Stimulated activated CD8-positive, alpha-beta memory T cell treated with anti-CD3 and anti-CD28 coated beads, Interleukin-12 subunit alpha, Interleukin-12 subunit beta, amount 100 ng/mL, for 1 hour (primary cell): ENCODE measurements around the gene CPEB1.

ENCODE experiments used
- DNase-seq: peaks from one replicate; pipeline ENCODE4 v3.0.0-alpha.2; 2020; ENCODE audit warnings: low read depth

Gene CPEB1

DNA sequence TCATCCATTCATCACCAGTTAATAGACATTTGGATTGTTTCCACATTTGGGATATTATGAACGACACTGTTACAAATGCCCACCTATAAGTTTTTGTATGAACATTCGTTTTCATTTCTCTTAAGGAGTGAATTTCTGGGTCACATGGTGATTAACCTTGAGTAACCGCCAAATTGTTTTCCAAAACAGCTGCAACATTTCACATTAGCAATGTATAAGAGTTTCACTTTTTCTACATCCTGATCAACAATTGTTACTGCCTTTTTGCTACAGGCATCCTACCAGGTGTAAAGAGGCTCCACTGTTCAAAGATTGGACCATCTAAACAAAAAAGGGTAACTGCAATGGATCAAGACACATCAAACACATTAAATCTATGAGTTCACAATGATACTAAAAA lies 52.0 kb downstream of the CPEB1 start:
- DNase-seq, result no peak

DNA sequence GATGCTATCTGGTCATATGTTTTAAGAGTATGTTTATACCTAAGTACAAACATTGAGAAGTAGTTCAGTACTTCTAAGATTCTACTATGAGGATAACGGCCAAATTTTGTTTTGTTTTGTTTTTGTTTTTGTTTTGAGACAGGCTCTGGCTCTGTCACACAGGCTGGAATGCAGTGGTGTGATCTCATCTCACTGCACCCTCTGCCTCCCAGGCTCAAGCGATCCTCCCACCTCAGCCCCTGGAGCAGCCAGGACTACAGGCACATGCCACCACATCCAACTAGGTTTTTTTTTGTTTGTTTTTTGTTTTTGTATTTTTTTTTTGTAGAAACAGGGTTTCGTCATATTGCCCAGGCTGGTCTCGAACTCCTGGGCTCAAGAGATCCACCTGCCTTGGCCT lies 59.4 kb downstream of the CPEB1 start:
- DNase-seq, result no peak

DNA sequence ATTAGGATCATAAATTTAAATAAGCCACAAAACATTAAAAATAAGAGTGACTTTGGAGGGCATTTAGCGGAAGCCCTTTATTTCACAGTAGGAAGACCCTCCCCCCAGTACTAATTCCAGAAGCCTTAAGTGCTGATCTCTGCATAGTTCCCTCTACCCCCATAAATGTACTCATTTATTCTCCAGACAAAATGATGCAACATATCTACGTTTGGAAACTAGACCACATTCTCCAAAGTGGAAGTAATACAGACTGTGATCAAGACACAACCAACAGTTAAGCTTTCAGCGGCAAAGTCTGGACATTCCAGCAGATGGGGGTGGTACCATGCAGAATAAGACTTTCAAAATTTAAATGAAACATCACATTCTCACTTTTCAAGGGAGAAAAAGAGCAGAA lies 62.1 kb downstream of the CPEB1 start:
- no peak for DNase-seq

DNA sequence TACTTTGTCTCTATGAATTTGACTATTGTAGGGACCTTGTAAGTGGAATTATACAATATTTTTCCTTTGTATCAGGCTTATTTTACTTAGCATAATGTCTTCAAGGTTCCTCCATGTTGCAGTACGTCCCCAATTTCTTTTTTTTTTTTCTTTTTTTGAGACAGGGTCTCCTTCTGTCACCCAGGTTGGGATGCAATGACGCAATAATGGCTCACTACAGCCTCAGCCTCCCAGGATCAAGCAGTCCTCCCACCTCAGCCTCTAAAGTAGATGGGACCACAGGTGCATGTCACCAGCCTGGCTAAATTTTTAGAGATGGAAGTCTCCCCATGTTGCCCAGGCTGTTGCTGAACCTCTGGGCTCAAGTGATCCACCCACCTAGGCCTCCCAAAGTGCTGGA lies 66.5 kb downstream of the CPEB1 start:
- DNase-seq, result no peak

DNA sequence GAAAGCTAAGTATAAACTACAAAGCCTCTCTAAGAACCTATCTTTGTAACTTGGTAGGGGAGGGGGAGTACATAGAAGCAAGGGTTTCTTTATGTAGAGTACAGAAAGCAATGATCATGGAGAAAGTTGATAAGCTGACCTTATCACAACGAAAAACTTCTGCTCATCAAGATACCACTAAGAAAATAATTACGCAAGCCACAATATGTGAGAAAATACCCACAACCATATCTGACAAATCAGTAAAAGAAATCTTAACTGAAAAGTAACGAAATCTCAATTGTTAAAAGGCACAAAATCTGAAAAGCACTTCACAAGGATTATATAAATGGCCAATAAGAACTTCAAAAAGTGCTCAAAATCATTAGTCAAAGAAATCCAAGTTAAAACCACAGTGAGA lies 71.8 kb downstream of the CPEB1 start:
- DNase-seq, result no peak

DNA sequence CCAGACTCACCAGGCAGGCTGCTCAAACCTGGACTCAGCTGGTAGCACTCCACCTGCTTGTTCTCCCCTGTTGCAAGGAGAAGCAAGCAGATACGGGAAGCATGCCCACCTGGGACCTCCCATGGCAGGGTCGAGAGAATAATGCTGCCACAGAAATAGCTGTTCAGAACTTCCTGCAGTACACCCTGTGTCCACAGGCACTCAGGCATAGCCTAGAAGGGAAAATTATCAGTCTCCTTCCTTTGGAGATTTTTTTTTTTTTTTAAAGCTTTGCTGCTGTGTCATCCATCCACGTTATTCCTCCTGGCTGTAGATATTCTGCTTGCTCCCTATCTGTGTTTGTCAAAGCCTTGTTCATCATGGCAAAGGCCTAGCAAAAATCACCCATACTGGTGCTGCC lies 74.2 kb downstream of the CPEB1 start:
- DNase-seq, result no peak

DNA sequence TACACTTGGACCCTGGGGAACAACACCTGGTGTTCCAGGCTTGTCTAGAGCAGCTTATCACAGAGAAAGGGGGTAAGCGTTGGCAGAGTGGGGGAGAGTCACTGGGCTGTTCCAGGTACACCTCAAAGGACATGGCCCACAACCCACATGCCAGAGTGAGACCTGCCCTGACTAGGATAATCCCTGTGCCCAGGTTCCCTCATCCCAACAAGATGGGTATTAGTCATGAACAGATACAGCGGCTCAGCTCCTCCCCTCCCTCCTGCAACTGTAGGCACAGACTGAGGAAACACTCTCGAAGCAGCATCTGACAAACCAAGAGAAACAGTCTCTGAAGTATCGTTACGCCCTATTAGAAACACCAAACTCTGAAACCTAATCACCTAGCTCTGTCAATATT lies 74.9 kb downstream of the CPEB1 start:
- DNase-seq, result no peak

DNA sequence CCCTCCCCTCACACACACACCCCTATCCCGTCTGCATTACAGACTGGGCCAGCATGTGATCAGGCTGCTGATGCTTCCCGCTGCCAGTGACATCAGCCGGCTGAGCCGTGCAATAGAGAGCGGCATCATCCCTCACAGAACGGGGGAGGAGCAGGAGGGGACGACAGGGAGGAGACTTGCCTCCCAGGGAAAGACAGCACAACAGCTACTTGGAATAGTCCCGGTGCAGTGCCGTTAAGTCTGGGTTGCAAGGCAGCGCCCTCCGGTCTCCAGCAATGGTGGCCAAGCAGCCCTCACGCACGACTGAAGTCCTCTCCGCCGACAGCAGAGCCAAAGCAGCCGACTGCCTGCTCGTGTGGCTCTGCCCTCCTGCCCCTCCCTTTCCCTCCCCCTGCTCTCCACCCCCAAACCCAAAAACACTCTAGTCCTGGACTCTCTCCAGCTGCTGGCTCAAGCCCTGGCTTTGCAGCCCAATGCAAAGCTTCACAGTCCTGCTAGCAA lies 75.4 kb downstream of the CPEB1 start:
- no peak for DNase-seq

DNA sequence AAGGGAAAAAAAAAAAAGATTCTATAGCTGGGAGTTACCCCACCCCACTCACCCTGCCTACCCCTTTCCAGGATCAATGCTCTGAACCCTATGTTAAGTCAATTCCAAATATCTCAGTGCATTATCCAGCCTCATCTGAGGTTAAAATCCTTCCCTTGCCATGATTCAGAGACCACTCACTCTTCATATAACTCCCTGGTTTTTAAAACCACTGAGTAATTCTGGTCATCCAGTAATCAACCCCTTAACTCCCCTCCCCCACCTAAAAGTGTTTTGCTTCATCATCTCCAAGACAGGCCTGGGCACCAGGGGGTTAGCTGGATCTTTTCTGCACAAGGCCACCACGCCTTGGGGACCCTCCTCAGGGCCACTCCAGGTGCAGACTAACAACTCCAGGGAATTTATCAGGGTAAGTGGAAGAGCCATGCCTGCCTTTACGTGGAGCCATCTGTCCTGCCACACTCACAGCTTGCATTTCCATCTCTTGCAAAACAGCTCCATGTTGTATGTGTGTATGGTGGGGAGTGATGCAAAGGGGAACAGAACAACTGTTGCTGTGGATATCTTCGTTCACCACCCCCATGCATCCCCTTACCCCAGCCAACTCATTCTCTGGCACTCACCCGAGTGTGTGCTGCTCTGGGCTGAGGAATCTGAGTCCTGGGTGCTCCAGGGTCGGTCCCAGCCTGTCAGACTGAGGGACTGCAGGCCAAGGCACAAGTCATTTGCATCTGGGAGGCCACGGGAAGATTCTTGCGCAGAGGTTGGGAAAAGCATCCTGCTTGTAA lies 76.2 kb downstream of the CPEB1 start:
- DNase-seq, result no peak

DNA sequence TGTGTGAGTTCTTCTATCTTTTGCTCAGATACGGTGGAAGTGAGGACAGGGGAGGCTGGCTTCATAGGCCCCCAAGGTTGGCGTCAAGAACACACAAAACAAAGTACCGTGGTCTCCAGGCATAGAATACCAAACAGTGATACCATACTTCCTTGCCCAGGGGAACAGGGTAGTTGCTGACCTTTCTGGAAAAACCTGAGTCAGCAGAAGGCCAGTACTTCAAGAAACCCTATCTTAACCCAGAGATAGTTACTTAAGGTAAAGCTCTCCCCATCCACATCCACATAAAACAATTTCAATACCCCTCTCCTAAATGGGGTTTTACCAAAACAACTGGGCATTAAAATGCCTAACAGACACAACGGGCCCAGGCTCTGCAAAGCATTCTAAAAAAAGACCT lies 77.3 kb downstream of the CPEB1 start:
- no peak for DNase-seq

DNA sequence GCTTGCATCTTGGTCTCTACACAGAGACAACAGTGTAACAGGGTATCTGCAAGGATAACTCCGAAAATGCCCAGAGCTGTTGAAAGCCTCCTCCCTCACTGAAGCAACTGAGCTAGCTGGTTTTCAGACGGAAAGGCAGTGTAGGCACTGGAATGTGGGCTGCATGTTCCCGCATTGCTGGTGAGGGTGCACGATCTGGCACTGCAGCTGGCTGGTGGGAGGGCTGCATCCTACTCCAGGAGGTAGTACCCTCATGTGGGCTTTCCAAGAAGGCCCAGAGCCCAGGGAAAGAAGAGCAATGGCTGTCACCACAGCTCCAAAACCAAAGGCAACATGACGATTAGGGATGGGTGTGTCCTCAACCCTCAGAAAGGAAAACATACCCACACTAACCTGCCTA lies 78.2 kb downstream of the CPEB1 start:
- no peak for DNase-seq

DNA sequence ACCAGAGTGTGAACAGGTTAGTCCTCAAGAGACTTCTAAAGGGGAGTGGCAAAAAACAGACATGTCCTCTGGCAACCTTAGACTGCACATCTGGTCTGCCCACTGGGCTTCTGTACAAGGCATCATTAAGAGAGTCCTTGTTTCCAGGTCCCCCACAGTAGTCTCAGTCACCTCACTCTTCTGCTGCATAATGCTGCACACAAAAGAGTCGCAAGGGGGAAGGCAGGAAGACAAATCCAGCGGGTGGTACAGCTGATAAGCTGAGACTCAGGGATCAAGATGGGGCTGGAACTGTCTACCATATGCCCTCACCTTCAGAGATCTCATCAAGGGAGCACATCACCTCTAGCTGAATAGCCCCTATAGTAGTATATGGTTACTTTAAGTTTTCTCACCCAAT lies 79.5 kb downstream of the CPEB1 start:
- no peak for DNase-seq

DNA sequence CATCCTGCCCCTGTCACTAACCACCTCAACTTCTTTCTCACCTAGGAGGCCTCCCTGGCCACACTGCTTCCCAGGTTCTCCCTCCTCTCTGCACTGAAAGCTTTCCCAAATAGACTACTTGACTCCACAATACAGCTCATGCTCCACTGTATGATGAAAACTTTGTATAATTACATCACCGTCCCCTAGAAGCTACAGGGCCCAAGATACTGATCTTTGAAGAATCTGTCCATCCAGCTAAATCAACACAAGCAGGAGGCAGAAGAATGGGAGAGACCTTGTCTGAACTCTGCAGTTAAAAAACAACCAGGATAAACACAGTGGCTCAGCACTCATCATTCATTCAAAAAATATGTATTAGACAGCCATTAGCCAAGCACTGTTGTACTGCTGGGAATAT lies 80.5 kb downstream of the CPEB1 start:
- DNase-seq, result no peak

DNA sequence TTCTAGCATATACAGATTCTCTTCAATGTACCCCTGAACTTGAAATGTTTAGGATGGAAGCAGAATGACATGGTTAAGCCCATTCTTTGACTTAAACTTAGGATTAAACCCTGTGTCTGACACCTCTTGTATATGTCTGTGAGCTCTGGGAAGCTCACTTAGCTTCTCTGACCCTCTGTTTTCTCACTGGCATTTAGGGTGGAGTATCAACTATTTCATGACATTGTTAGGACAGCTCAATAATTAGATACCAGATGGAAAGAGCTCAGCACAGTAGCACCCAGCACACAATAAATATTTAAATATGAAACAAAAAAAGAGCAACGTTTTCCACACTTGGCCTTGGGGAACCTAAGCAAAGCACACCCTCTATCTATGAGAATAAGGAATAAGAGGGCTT lies 88.7 kb downstream of the CPEB1 start:
- DNase-seq, result no peak

DNA sequence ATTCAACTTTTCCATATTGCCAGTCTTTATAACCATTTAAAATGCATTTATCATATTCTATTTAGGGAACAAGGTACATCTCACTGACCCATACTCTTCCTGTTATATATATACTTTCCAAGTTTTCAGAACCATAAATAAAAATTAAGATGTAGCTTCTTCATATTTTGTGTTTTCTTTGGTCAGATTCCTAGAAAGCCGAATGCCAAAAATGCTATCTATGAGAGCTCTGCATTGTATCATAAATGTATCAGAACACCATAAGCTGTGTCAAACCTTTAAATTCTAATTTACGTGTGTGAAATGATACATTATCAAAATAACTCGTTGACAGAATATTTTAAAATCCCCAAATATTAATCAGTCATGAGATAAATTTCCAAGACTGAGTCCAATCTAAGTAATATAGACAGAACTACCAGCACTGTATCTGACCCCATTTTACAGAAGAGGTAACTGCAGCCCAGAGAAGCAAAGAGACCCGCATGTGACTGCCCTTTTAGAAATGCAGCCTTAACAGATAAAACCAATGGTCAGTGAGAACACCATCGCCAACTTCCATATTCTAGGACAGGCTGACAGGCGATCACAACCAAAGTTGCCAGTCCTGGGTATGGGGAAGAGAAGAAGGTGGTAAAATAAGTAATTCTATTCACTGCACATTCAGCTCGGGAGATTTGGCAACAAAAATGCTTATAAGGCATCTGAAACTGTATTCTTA lies 90.7 kb downstream of the CPEB1 start:
- DNase-seq, result no peak

DNA sequence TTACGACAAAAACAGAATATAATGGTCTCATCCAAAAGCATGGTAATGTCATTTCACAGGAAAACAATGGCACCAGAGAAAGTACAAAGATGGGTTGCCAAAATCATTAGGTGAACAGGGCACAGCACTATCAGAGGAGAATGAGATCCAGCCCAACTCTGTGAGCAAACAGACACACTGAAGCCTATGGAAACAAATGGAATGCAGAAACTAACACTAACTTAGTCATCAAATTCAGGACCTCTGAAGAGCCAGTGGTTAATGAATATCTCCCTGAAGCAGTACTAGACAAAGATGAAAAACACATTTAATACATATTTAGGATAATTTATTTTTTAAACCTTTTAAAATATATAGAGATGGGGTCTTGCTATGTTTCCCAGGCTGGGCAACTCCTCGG lies 92.3 kb downstream of the CPEB1 start:
- DNase-seq, result no peak

DNA sequence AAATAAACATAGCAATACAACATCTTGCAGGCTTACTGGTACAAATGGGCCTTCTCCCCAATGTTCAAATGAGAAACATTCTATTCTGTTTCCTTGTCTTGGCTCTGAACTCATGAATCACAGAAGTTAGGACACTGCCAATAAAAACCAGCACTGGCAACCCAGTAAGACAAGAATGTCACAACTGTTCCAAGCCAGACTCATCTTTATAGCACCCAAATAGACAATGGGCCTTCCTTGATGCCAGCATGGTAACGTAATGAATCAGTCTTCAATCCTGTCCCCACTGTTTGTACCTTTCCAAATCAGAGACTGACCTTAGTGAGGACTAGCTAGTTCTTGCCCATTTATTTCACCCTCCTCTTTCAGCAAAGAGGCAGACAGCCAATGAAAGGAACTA lies 92.8 kb downstream of the CPEB1 start:
- DNase-seq, result no peak

DNA sequence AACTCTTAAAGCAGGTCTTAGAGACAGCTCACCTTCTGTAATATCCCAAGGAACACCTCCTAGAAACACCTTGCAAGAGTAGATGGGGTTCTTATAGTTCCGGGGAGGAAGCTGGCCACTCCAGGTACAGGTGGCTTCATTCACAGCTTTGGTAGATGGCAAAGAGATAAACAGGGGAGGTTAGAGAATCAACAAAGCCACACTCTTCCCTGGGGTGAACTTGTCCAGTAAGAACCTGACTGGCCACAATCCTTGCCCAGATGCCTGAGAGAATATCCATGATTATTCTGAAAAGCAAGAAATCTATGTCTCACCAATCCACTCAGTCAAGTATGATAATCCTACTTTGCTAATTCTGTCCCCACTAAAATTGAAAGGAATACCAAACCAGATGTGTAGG lies 93.3 kb downstream of the CPEB1 start:
- DNase-seq, result no peak

DNA sequence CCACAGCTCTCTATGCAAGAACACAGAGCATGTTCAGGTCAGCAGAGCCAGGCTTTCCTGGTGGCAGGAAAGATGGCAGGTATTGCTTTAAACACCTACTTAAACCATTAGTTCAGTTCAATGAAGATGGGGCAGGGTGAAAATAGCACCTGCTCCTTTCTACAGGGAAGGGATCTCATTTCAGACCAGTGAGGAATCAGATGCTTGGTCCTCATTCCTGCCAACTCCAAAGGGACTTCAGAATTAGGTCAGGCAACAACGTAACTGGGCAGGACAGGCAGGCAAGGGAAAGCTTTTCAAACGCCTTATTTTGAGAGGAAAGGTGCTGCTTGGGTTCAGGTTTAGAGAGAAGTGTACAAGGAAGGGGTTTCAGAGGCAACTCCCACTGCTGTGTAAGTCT lies 94.3 kb downstream of the CPEB1 start:
- DNase-seq, result no peak

DNA sequence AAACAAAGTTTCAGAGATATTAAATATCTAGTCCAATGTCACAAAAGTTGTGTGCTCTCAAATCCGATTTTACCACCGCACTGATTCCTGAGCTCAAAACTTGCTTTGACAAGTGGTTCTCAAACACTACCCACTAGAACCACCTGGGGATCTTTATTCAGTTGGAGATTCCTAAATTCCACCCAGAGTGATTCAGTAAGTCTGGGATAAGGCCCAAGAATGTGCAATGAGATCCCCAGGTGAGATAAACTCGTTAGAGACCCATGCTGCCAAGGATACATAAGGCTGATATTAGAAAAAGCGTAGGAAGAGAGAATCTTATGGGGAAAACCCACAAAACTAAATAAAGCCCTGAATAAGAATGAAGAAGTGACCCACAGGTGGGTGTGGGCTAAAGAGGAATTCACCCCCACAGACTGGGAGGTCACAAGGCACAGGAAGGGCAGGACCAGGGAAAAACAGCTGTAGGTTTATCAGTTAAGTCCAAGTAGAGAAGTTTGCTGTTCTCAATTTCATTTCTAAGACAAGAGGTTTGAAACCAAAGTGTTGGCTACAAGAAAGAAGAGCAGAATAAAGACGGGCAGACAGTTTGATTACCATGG lies 95.4 kb downstream of the CPEB1 start:
- no peak for DNase-seq

DNA sequence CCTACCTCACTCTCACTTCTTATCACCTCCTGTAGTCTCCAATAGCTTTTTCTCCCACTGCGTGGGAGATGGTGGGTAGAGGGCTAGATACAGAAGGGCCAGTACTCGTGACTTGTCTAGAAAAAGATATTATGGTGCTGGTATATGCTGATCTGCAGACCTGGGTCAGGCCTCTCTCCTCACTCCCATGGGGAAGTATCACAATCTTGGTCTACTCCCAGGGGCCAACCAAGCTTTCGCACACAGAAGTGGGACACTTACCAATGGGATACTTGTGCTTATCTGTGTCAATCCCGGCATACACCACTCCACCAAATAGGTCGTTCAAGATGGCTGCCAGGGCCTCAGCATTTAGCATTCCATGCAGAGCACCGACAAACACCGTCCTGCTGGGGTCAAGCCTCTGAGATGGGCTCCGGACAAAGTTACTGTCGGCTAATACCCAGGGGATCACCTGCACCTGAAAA lies 97.9 kb downstream of the CPEB1 start:
- no peak for DNase-seq

DNA sequence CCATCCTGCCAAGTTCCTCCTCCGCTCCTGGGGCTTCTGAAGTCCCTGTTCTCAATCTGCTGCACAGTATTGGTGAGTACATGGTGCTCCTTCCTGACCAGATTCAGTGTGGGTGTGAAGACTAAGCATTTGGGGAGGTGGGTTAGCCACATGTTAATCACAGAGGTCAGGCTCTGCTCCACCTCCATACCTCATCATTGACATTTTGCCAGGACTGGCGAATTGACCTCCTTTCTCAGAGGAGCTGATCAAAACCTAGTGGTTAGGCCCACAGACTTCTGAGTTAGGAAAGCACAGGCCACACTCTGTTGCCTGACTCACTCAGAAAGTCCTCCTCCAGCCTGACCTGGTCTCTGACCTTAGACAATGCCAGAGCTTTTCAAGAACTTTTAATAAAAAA lies 98.5 kb downstream of the CPEB1 start:
- DNase-seq, result no peak

DNA sequence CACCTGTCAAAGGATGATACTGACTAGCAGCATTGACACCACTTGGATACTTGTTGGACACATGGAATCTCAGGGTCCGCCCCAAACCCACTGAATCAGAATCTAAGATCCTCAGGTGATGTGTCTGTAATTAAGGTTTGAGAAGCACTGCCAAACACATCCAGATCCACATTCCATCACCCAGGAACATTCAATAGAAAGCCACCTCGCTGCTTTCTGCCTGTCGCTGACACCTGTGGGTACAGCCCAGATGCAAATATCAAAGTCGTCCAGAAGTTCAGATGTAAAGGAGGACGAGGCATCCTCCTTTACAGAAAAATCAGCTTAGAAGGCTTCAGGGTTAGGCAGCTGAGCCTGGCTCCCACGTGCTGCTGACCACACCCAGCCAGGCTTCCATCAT lies 101.7 kb downstream of the CPEB1 start:
- no peak for DNase-seq
